IMR-90 (cell line): Measurements from ENCODE around the gene CD300C. TPM values are rescaled to one million over a fixed set of nuclear protein-coding genes. Genes with fewer than 3 reads are reported as not detected.

Source experiments
- ATAC-seq: fragments of 200-7000 bp; cut with Tn5 transposase; 2 replicates; pipeline ENCODE4 v1.9.1; 2020; ENCODE audit warnings: low read depth, mild to moderate bottlenecking, moderate library complexity
- BruUV-seq: library from RNA; stranded (reverse); fragments of 400-500 nt; replicated peaks from 2 replicates; lab custom pipeline; 2021; lab: Mats Ljungman, UMichigan
- CTCF ChIA-PET: fragments of 300-600 bp; formaldehyde crosslinking; extraction: SDS; loops from one replicate; lab custom pipeline; 2021; ENCODE audit warnings: antibody characterized with exemption; lab: Yijun Ruan, JAX
- POLR2A ChIA-PET: fragments of 300-600 bp; sonication (Branson Sonifier 250); formaldehyde crosslinking; loops from one replicate; lab custom pipeline; 2022; ENCODE audit warnings: antibody characterized with exemption; ENCODE audit not compliant: unreplicated experiment; lab: Charles Lee
- DNase-seq: peaks from one replicate; pipeline ENCODE4 v3.0.0; 2013
- H2AFZ ChIP-seq: replicated peaks from 2 replicates; pipeline ENCODE3; 2013; ENCODE audit warnings: low read length, mild to moderate bottlenecking; ENCODE audit not compliant: poor library complexity
- H2AK5ac ChIP-seq: 2 replicates; pipeline ENCODE4 v1.6.1; 2013; ENCODE audit warnings: low read depth, low read length, inconsistent platforms
- H2AK9ac ChIP-seq: replicated peaks from 2 replicates; pipeline ENCODE3; 2013; ENCODE audit warnings: mild to moderate bottlenecking, low read depth, low read length, moderate library complexity; ENCODE audit not compliant: poor library complexity
- H2BK120ac ChIP-seq: 2 replicates; pipeline ENCODE4 v1.6.1; 2013; ENCODE audit warnings: low read depth, low read length, inconsistent platforms
- H2BK15ac ChIP-seq: 3 replicates; pipeline ENCODE4 v1.6.1; 2013; ENCODE audit warnings: low read depth, low read length, inconsistent platforms
- H2BK20ac ChIP-seq: 2 replicates; pipeline ENCODE4 v1.6.1; 2013; ENCODE audit warnings: low read depth, mild to moderate bottlenecking, inconsistent platforms, low read length, moderate library complexity
- H2BK5ac ChIP-seq: 2 replicates; pipeline ENCODE4 v1.6.1; 2013; ENCODE audit warnings: mild to moderate bottlenecking, low read depth, low read length, inconsistent platforms; ENCODE audit not compliant: poor library complexity, severe bottlenecking
- H3K14ac ChIP-seq: replicated peaks from 2 replicates; pipeline ENCODE4 v1.6.1; 2013; ENCODE audit warnings: low read depth, low read length, inconsistent platforms
- H3K18ac ChIP-seq: 2 replicates; pipeline ENCODE4 v1.6.1; 2013; ENCODE audit warnings: low read depth, low read length, control low read depth
- H3K23ac ChIP-seq: 2 replicates; pipeline ENCODE4 v1.6.1; 2013; ENCODE audit warnings: low read depth, low read length, inconsistent platforms
- H3K27ac ChIP-seq: 2 replicates; pipeline ENCODE4 v1.5.1; 2013; ENCODE audit warnings: mild to moderate bottlenecking, control low read depth, low read length; ENCODE audit not compliant: insufficient read depth
- H3K27me3 ChIP-seq: 2 replicates; pipeline ENCODE4 v1.6.1; 2013; ENCODE audit warnings: low read length; ENCODE audit not compliant: control insufficient read depth, insufficient read depth
- H3K36me3 ChIP-seq: 2 replicates; pipeline ENCODE4 v1.6.1; 2013; ENCODE audit warnings: low read length, mixed read lengths; ENCODE audit not compliant: control insufficient read depth, insufficient read depth
- H3K4ac ChIP-seq: 2 replicates; pipeline ENCODE4 v1.6.1; 2013; ENCODE audit warnings: low read depth, low read length, inconsistent platforms
- H3K4me1 ChIP-seq: 2 replicates; pipeline ENCODE4 v1.6.1; 2013; ENCODE audit warnings: low read length, mixed read lengths; ENCODE audit not compliant: control insufficient read depth, insufficient read depth
- H3K4me2 ChIP-seq: 2 replicates; pipeline ENCODE4 v1.6.1; 2013; ENCODE audit warnings: low read depth, mild to moderate bottlenecking, control low read depth, low read length, moderate library complexity
- H3K4me3 ChIP-seq: 2 replicates; pipeline ENCODE4 v1.5.1; 2013; ENCODE audit warnings: low read depth, mild to moderate bottlenecking, control low read depth, low read length, moderate library complexity; ENCODE audit not compliant: insufficient read depth
- H3K56ac ChIP-seq: 2 replicates; pipeline ENCODE4 v1.6.1; 2013; ENCODE audit warnings: low read length, inconsistent platforms; ENCODE audit not compliant: insufficient read depth; ENCODE audit errors: extremely low read depth
- H3K79me1 ChIP-seq, 2 experiments: 2 replicates each; pipeline ENCODE4 v1.6.1; 2013; ENCODE audit warnings: low read length in 2 of 2, inconsistent platforms in 1 of 2, low read depth in 1 of 2
- H3K9ac ChIP-seq: 2 replicates; pipeline ENCODE4 v1.6.1; 2013; ENCODE audit warnings: low read depth, low read length, control low read depth
- H3K9me1 ChIP-seq: 2 replicates; pipeline ENCODE4 v1.6.1; 2013; ENCODE audit warnings: low read length, inconsistent platforms; ENCODE audit not compliant: insufficient read depth
- H3K9me3 ChIP-seq: 2 replicates; pipeline ENCODE4 v1.6.1; 2013; ENCODE audit warnings: low read length; ENCODE audit not compliant: control insufficient read depth, insufficient read depth
- H4K20me1 ChIP-seq: 2 replicates; pipeline ENCODE4 v1.6.1; 2013; ENCODE audit warnings: low read length, inconsistent platforms; ENCODE audit not compliant: insufficient read depth
- H4K5ac ChIP-seq: 2 replicates; pipeline ENCODE4 v1.6.1; 2013; ENCODE audit warnings: mild to moderate bottlenecking, low read depth, low read length, control low read depth
- H4K8ac ChIP-seq, 2 experiments: 2 replicates each; pipeline ENCODE4 v1.6.1; 2013; ENCODE audit warnings: low read depth in 2 of 2, low read length in 2 of 2, control low read depth in 1 of 2, inconsistent platforms in 1 of 2
- H4K91ac ChIP-seq: 2 replicates; pipeline ENCODE4 v1.6.1; 2013; ENCODE audit warnings: low read depth, low read length, inconsistent platforms; ENCODE audit not compliant: insufficient read depth
- BHLHE40 ChIP-seq: fragments of 150-350 bp; IDR thresholded peaks from 2 replicates; pipeline ENCODE4 v1.6.1; 2016; ENCODE audit warnings: mild to moderate bottlenecking, low read depth, low read length
- CHD1 ChIP-seq: IDR thresholded peaks from 2 replicates; pipeline ENCODE4 v1.6.1; 2012; ENCODE audit warnings: low read depth, low read length, improper control_type of control experiment
- MXI1 ChIP-seq: IDR thresholded peaks from 2 replicates; pipeline ENCODE4 v1.6.1; 2012; ENCODE audit warnings: low read depth, mild to moderate bottlenecking, low read length, moderate library complexity, borderline replicate concordance
- WGBS, 2 experiments: methylation state at CpG; one replicate each; pipeline versions ENCODE4 v1.1.5 to v1.1.7; 2013; ENCODE audit warnings: missing lambda C conversion rate in 2 of 2; ENCODE audit not compliant: insufficient read length in 1 of 2; ENCODE audit errors: extremely low coverage in 2 of 2; 5-methylcytosine and 5-hydroxymethylcytosine counted together
- dilution Hi-C: fragments of 300-500 bp; cut with HindIII; formaldehyde crosslinking; loops from one replicate; pipeline ENCODE4 v1.14.3; 2018; ENCODE audit warnings: low sequenced_read_pairs; ENCODE audit not compliant: unreplicated experiment
- in situ Hi-C: fragments of 300-500 bp; cut with MboI; formaldehyde crosslinking; loops from 3 replicates; pipeline ENCODE4 v1.14.3; 2019; ENCODE audit warnings: low sequenced_read_pairs, inconsistent platforms, mixed read lengths
- intact Hi-C: fragments of 100-400 bp; cut with micrococcal nuclease; formaldehyde crosslinking; loops from 2 replicates; pipeline ENCODE4 v1.10.0; 2022
- polyA plus RNA-seq, 3 experiments: library from polyadenylated mRNA; depleted of rRNA; stranded (reverse); fragments of >200 nt; gene quantifications; 2 replicates each; pipeline ENCODE4 v1.2.3, GENCODE V29; 2012; ENCODE audit warnings: low replicate concordance in 1 of 3
- total RNA-seq: library from RNA; depleted of rRNA; stranded (reverse); fragments of >200 nt; gene quantifications from 2 replicates; pipeline ENCODE4 v1.2.3, GENCODE V29; 2012

The CD300C gene
- total and polyA plus RNA-seq, 2 of the 4 experiments (the other 2 are of a cell fraction): not detected

GRCh38 chr17:74539281-74539820 is 6.6 kb downstream of the CD300C start:
- H3K4me3 ChIP-seq: no peak overlapping the region
- H3K23ac ChIP-seq: no peak overlapping the region
- no peak overlapping the region for H4K91ac ChIP-seq
- intact Hi-C loops: no loop called here
- peaks cover 46% of the 10 kb centered on the region for H3K9me3 ChIP-seq
- H3K79me1 ChIP-seq: no peaks in the 10 kb centered on the region
- H3K56ac ChIP-seq: no peak overlapping the region
- 60% methylated on average over 1 of the region's 10 CpGs; no CpG with 5 or more reads in 1 of the 2 experiments for WGBS, 2 experiments
- no peak overlapping the region for H3K27ac ChIP-seq
- CTCF ChIA-PET: no interaction called here
- H4K8ac ChIP-seq: no peak overlapping the region
- no peak overlapping the region for H3K14ac ChIP-seq
- no peak overlapping the region for H2AFZ ChIP-seq
- H2BK120ac ChIP-seq: no peak overlapping the region
- no peak for DNase-seq
- H2BK15ac ChIP-seq: no peak overlapping the region
- no peak overlapping the region for H3K18ac ChIP-seq
- no peak overlapping the region for H4K5ac ChIP-seq
- no peaks in the 10 kb centered on the region for H3K36me3 ChIP-seq
- dilution Hi-C loops: no loop called here
- no peak for ATAC-seq
- no peaks in the 10 kb centered on the region for H3K27me3 ChIP-seq
- no peak overlapping the region for H2AK5ac ChIP-seq
- no peak overlapping the region for H3K9ac ChIP-seq
- H2BK5ac ChIP-seq: no peak overlapping the region
- TF ChIP-seq BHLHE40 (no peak), MXI1 (no peak), CHD1 (no peak)
- no peaks in the 10 kb centered on the region for H4K20me1 ChIP-seq
- in situ Hi-C loops: no loop called here
- H2BK20ac ChIP-seq: no peak overlapping the region
- H3K4me2 ChIP-seq: no peak overlapping the region
- POLR2A ChIA-PET: no interaction called here
- BruUV-seq: no TSS peak
- no peaks in the 10 kb centered on the region for H3K4me1 ChIP-seq
- no peak overlapping the region for H3K4ac ChIP-seq
- no peak overlapping the region for H2AK9ac ChIP-seq
- no peaks in the 10 kb centered on the region for H3K9me1 ChIP-seq
